ENCODE data around the gene HBB. TPM values are rescaled to one million over a fixed set of nuclear protein-coding genes. Genes with fewer than 3 reads are reported as not detected.

HBB gene
- total RNA-seq, 1 donor: not detected

- no peak overlapping the region for H2AFZ ChIP-seq (ENCODE audit: low read length)
- no peaks in the 10 kb centered on the region for H3K27me3 ChIP-seq (ENCODE audit: insufficient read depth, low read length)
- no peaks in the 10 kb centered on the region for H4K20me1 ChIP-seq (ENCODE audit: insufficient read depth, low read length)
- TF ChIP-seq CTCF (IDR thresholded peaks at IDR 0.05; ENCODE audit: extremely low read depth, low read depth, low read length): no peak
- H3K4me1 ChIP-seq (ENCODE audit: insufficient read depth, low read length): peaks cover 2% of the 10 kb centered on the region
- no peaks in the 10 kb centered on the region for H3K79me2 ChIP-seq (ENCODE audit: insufficient read depth, low read length)
- H3K4me3 ChIP-seq (ENCODE audit: insufficient read depth, low read length): no peak overlapping the region
- no peaks in the 10 kb centered on the region for H3K9me3 ChIP-seq (ENCODE audit: low read depth, low read length)
- no peaks in the 10 kb centered on the region for H3K36me3 ChIP-seq (ENCODE audit: insufficient read depth, low read length)
- H3K4me2 ChIP-seq (ENCODE audit: insufficient read depth, low read length): no peak overlapping the region
- H3K27ac ChIP-seq (ENCODE audit: low read depth, low read length): no peak overlapping the region
- no peak for DNase-seq (ENCODE audit: insufficient read length, low spot score, missing footprints)
These were observed 16.9 kb upstream of the HBB start for GRCh38 chr11:5243816-5244180.

GRCh38 chr11:5242933-5243815, 16.3 kb upstream of the HBB start:
- Histone ChIP-seq H3K4me1 (ENCODE audit: insufficient read depth, low read length) (peaks cover 2% of the 10 kb centered on the region), H2AFZ (ENCODE audit: low read length) (no peak overlapping the region), H3K4me2 (ENCODE audit: insufficient read depth, low read length) (no peak overlapping the region), H3K79me2 (ENCODE audit: insufficient read depth, low read length) (no peaks in the 10 kb centered on the region), H3K36me3 (ENCODE audit: insufficient read depth, low read length) (no peaks in the 10 kb centered on the region), H3K27me3 (ENCODE audit: insufficient read depth, low read length) (no peaks in the 10 kb centered on the region), H3K27ac (ENCODE audit: low read depth, low read length) (no peak overlapping the region), H3K9me3 (ENCODE audit: low read depth, low read length) (no peaks in the 10 kb centered on the region), H4K20me1 (ENCODE audit: insufficient read depth, low read length) (no peaks in the 10 kb centered on the region), H3K4me3 (ENCODE audit: insufficient read depth, low read length) (no peak overlapping the region)
- peak; percentile 62 for DNase-seq (ENCODE audit: insufficient read length, low spot score, missing footprints)
- no peak for TF ChIP-seq CTCF (IDR thresholded peaks at IDR 0.05; ENCODE audit: extremely low read depth, low read depth, low read length)

- no peak for TF ChIP-seq CTCF (IDR thresholded peaks at IDR 0.05; ENCODE audit: extremely low read depth, low read depth, low read length)
These were observed 15.3 kb upstream of the HBB start for GRCh38 chr11:5242208-5242607.

DNA sequence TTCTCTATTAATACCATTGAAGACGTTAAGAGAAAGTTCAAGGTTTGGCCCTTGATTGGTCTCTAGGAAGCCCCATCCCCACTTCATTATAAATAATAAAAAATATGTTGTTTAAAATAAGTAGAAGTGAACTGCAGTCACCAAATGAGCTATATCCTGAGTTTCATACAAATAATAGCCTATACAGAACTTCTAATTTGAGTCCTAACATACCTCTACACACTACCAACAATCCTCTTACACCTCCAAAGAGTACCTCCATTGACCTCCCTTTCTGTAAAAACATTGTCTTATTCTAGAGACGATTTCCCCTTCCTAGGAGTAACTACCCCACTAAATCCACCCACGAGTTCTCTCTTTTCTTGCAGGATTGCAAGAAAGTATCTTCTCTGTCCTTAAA, 14.6 kb upstream of the HBB start:
- Histone ChIP-seq H3K36me3 (ENCODE audit: insufficient read depth, low read length) (no peaks in the 10 kb centered on the region), H3K27ac (ENCODE audit: low read depth, low read length) (no peak overlapping the region), H3K79me2 (ENCODE audit: insufficient read depth, low read length) (no peaks in the 10 kb centered on the region), H2AFZ (ENCODE audit: low read length) (no peak overlapping the region), H3K9me3 (ENCODE audit: low read depth, low read length) (no peaks in the 10 kb centered on the region), H3K4me1 (ENCODE audit: insufficient read depth, low read length) (peaks cover 2% of the 10 kb centered on the region), H3K4me2 (ENCODE audit: insufficient read depth, low read length) (no peak overlapping the region), H4K20me1 (ENCODE audit: insufficient read depth, low read length) (no peaks in the 10 kb centered on the region), H3K27me3 (ENCODE audit: insufficient read depth, low read length) (no peaks in the 10 kb centered on the region), H3K4me3 (ENCODE audit: insufficient read depth, low read length) (no peak overlapping the region)
- TF ChIP-seq CTCF (IDR thresholded peaks at IDR 0.05; ENCODE audit: extremely low read depth, low read depth, low read length): no peak
- no peak for DNase-seq (ENCODE audit: insufficient read length, low spot score, missing footprints)

More at GRCh38 chr11:5242208-5242607, 15.3 kb upstream of the HBB start:
- Histone ChIP-seq H3K27me3 (ENCODE audit: insufficient read depth, low read length) (no peaks in the 10 kb centered on the region), H3K9me3 (ENCODE audit: low read depth, low read length) (no peaks in the 10 kb centered on the region), H3K79me2 (ENCODE audit: insufficient read depth, low read length) (no peaks in the 10 kb centered on the region), H2AFZ (ENCODE audit: low read length) (no peak overlapping the region), H3K27ac (ENCODE audit: low read depth, low read length) (no peak overlapping the region), H4K20me1 (ENCODE audit: insufficient read depth, low read length) (no peaks in the 10 kb centered on the region), H3K36me3 (ENCODE audit: insufficient read depth, low read length) (no peaks in the 10 kb centered on the region), H3K4me1 (ENCODE audit: insufficient read depth, low read length) (peaks cover 2% of the 10 kb centered on the region), H3K4me3 (ENCODE audit: insufficient read depth, low read length) (no peak overlapping the region), H3K4me2 (ENCODE audit: insufficient read depth, low read length) (no peak overlapping the region)
- no peak for DNase-seq (ENCODE audit: insufficient read length, low spot score, missing footprints)
